ENCODE measurements around the gene KDM4C. TPM values are rescaled to one million over a fixed set of nuclear protein-coding genes. Genes with fewer than 3 reads are reported as not detected.

The KDM4C gene
- total and polyA plus RNA-seq, 2 donors (not counting 1 experiment from before 2014, with no cell fraction given): 49.7 to 141 TPM

GRCh38 chr9:7085357-7085756 lies 327.6 kb downstream of the KDM4C start:
- ATAC-seq (ENCODE audit: low read depth) (no peak), DNase-seq (no peak)
- H3K79me2 ChIP-seq (ENCODE audit: control insufficient read depth, insufficient read depth, low read length): no peaks in the 10 kb centered on the region
- ChIA-PET POLR2A (no interaction called here), CTCF (no interaction called here)
- no peaks in the 10 kb centered on the region for H3K27me3 Mint-ChIP-seq
- no peaks in the 10 kb centered on the region for H3K4me1 ChIP-seq (ENCODE audit: control insufficient read depth in 2 of 2, insufficient read depth in 2 of 2, low read length in 2 of 2)
- no peaks in the 10 kb centered on the region for H3K27me3 ChIP-seq (replicated peaks in 1 of 4; ENCODE audit: control extremely low read depth in 1 of 4, control insufficient read depth in 3 of 4, insufficient read depth in 4 of 4, low read length in 3 of 4)
- H2AFZ ChIP-seq (ENCODE audit: insufficient read depth, low read depth, low read length, poor library complexity, severe bottlenecking): no peak overlapping the region
- H3K4me2 ChIP-seq (replicated peaks; ENCODE audit: low read depth, low read length, poor library complexity, severe bottlenecking): no peak overlapping the region
- H3K4me3 Mint-ChIP-seq: no peak overlapping the region
- H3K9ac ChIP-seq (ENCODE audit: low read length): no peak overlapping the region
- no peaks in the 10 kb centered on the region for H3K9me3 ChIP-seq (ENCODE audit: control extremely low read depth in 1 of 3, control insufficient read depth in 2 of 3, insufficient read depth in 1 of 3, low read length in 2 of 3)
- H3K9me3 Mint-ChIP-seq (ENCODE audit: insufficient read depth): no peaks in the 10 kb centered on the region
- intact Hi-C loops (cut with micrococcal nuclease): no loop called here
- 100% methylated on average over 1 of the region's 4 CpGs for WGBS (ENCODE audit: insufficient coverage)
- H3K4me1 Mint-ChIP-seq: no peaks in the 10 kb centered on the region
- H3K4me3 ChIP-seq (ENCODE audit: control extremely low read depth in 1 of 5, extremely low read depth in 1 of 5, insufficient read depth in 1 of 5, low read depth in 2 of 5, low read length in 4 of 5): no peak overlapping the region
- peaks cover 2 to 20% of the 10 kb centered on the region in 2 experiments for H3K36me3 ChIP-seq (replicated peaks in 1 of 2; ENCODE audit: control extremely low read depth in 1 of 2, control insufficient read depth in 1 of 2, extremely low read depth in 1 of 2, insufficient read depth in 2 of 2, low read length in 1 of 2)
- H3K27ac Mint-ChIP-seq: no peak overlapping the region
- no peak overlapping the region for H3K27ac ChIP-seq (ENCODE audit: low read length in 2 of 2)
- no peak for TF ChIP-seq EZH2 (IDR thresholded peaks at IDR 0.05; ENCODE audit: borderline replicate concordance, insufficient read depth, low read depth, low read length, poor library complexity, severe bottlenecking)
- TF ChIP-seq CTCF (IDR thresholded peaks at IDR 0.05): no peak
- H4K20me1 ChIP-seq (ENCODE audit: control insufficient read depth, insufficient read depth, low read length, poor library complexity, severe bottlenecking): no peaks in the 10 kb centered on the region

- H3K27ac ChIP-seq (ENCODE audit: low read length in 2 of 2): no peak overlapping the region
- H3K79me2 ChIP-seq (ENCODE audit: control insufficient read depth, insufficient read depth, low read length): no peaks in the 10 kb centered on the region
- peaks cover 2 to 20% of the 10 kb centered on the region in 2 experiments for H3K36me3 ChIP-seq (replicated peaks in 1 of 2; ENCODE audit: control extremely low read depth in 1 of 2, control insufficient read depth in 1 of 2, extremely low read depth in 1 of 2, insufficient read depth in 2 of 2, low read length in 1 of 2)
- no peak overlapping the region for H3K27ac Mint-ChIP-seq
- CTCF ChIA-PET: interaction anchor here (0.7 kb wide), 2 partner anchors 120 to 262 kb away, joined by 3 read pairs; no protein-coding TSS in a partner anchor
- POLR2A ChIA-PET: no interaction called here
- H3K9ac ChIP-seq (ENCODE audit: low read length): no peak overlapping the region
- H3K9me3 Mint-ChIP-seq (ENCODE audit: insufficient read depth): no peaks in the 10 kb centered on the region
- H4K20me1 ChIP-seq (ENCODE audit: control insufficient read depth, insufficient read depth, low read length, poor library complexity, severe bottlenecking): no peaks in the 10 kb centered on the region
- no peaks in the 10 kb centered on the region for H3K4me1 Mint-ChIP-seq
- intact Hi-C loops (cut with micrococcal nuclease): no loop called here
- ATAC-seq (ENCODE audit: low read depth) (no peak), DNase-seq (no peak)
- WGBS (ENCODE audit: insufficient coverage): 100% methylated on average over 3 of the region's 3 CpGs
- no peak overlapping the region for H3K4me2 ChIP-seq (replicated peaks; ENCODE audit: low read depth, low read length, poor library complexity, severe bottlenecking)
- TF ChIP-seq CTCF (IDR thresholded peaks at IDR 0.05) (no peak), EZH2 (IDR thresholded peaks at IDR 0.05; ENCODE audit: borderline replicate concordance, insufficient read depth, low read depth, low read length, poor library complexity, severe bottlenecking) (no peak)
- H3K4me3 ChIP-seq (ENCODE audit: control extremely low read depth in 1 of 5, extremely low read depth in 1 of 5, insufficient read depth in 1 of 5, low read depth in 2 of 5, low read length in 4 of 5): no peak overlapping the region
- H2AFZ ChIP-seq (ENCODE audit: insufficient read depth, low read depth, low read length, poor library complexity, severe bottlenecking): no peak overlapping the region
- no peaks in the 10 kb centered on the region for H3K9me3 ChIP-seq (ENCODE audit: control extremely low read depth in 1 of 3, control insufficient read depth in 2 of 3, insufficient read depth in 1 of 3, low read length in 2 of 3)
- H3K27me3 ChIP-seq (replicated peaks in 1 of 4; ENCODE audit: control extremely low read depth in 1 of 4, control insufficient read depth in 3 of 4, insufficient read depth in 4 of 4, low read length in 3 of 4): no peaks in the 10 kb centered on the region
- no peak overlapping the region for H3K4me3 Mint-ChIP-seq
- no peaks in the 10 kb centered on the region for H3K4me1 ChIP-seq (ENCODE audit: control insufficient read depth in 2 of 2, insufficient read depth in 2 of 2, low read length in 2 of 2)
- no peaks in the 10 kb centered on the region for H3K27me3 Mint-ChIP-seq
These were observed 328.6 kb downstream of the KDM4C start for GRCh38 chr9:7086389-7086788.
